K562 (cell line): ENCODE measurements around the gene TMPRSS9. TPM values are rescaled to one million over a fixed set of nuclear protein-coding genes. Genes with fewer than 3 reads are reported as not detected.

Experiments
- AFF4 ChIP-seq: sonication (generic); formaldehyde crosslinking; IDR thresholded peaks from 2 replicates; pipeline ENCODE4 v1.8.0; 2023; ENCODE audit warnings: mild to moderate bottlenecking, missing genetic modification reagents
- ARHGAP35 ChIP-seq: fragments of 450-650 bp; IDR thresholded peaks from 2 replicates; pipeline ENCODE4 v1.6.1; 2018; ENCODE audit not compliant: partially characterized antibody
- CBX1 ChIP-seq: sonication (generic); IDR thresholded peaks from 2 replicates; pipeline ENCODE4 v1.6.1; 2016; ENCODE audit warnings: antibody characterized with exemption, low read depth, mild to moderate bottlenecking
- CEBPG ChIP-seq, 3 experiments: fragments of 200-800 bp in 1 of 3; sonication (Bioruptor generic) in 1 of 3; sonication (generic) in 1 of 3; formaldehyde crosslinking in 1 of 3; IDR thresholded peaks in 2 of 3; conservative IDR thresholded peaks in 1 of 3; 2 replicates each; pipeline versions ENCODE4 v1.6.1 to v1.8.0; 2016 to 2022; ENCODE audit warnings: missing compliant biosample characterization in 2 of 3, missing genetic modification characterization in 2 of 3, mild to moderate bottlenecking in 1 of 3, missing genetic modification reagents in 1 of 3
- CEBPZ ChIP-seq: fragments of 150-350 bp; IDR thresholded peaks from 2 replicates; pipeline ENCODE4 v1.6.1; 2014; ENCODE audit warnings: low read depth, mild to moderate bottlenecking, low read length, borderline replicate concordance
- CREB1 ChIP-seq, 2 experiments: sonication (generic) in 1 of 2; formaldehyde crosslinking in 1 of 2; IDR thresholded peaks; 2 replicates each; pipeline versions ENCODE4 v1.6.1 to v1.8.0; 2012 to 2022; ENCODE audit warnings: inconsistent platforms in 1 of 2, mild to moderate bottlenecking in 1 of 2, missing genetic modification reagents in 1 of 2, moderate library complexity in 1 of 2
- CXXC5 ChIP-seq: fragments of 250-450 bp; sonication (Bioruptor Pico); IDR thresholded peaks from 2 replicates; pipeline ENCODE4 v1.8.0; 2022; ENCODE audit warnings: inconsistent platforms, mild to moderate bottlenecking, moderate library complexity
- HCFC1 ChIP-seq: IDR thresholded peaks from 2 replicates; pipeline ENCODE4 v1.6.1; 2012; ENCODE audit warnings: low read depth, low read length, improper control_type of control experiment
- MYC ChIP-seq, 2 experiments: fragments of 250-450 bp in 1 of 2; sonication (Bioruptor Pico) in 1 of 2; IDR thresholded peaks; 2 replicates each; pipeline versions ENCODE4 v1.5.1 to v1.6.1; 2012 to 2021; ENCODE audit warnings: low read depth in 2 of 2, borderline replicate concordance in 1 of 2, improper control_type of control experiment in 1 of 2, low read length in 1 of 2, mild to moderate bottlenecking in 1 of 2, moderate library complexity in 1 of 2
- NFE2 ChIP-seq: IDR thresholded peaks from 2 replicates; pipeline ENCODE4 v1.6.1; 2014; ENCODE audit warnings: antibody characterized with exemption, low read depth
- PTTG1 ChIP-seq: fragments of 450-650 bp; IDR thresholded peaks from 2 replicates; pipeline ENCODE4 v1.6.1; 2016; ENCODE audit warnings: low read depth, mild to moderate bottlenecking, missing genetic modification characterization, missing compliant biosample characterization
- SREBF2 ChIP-seq: sonication (generic); formaldehyde crosslinking; IDR thresholded peaks from 2 replicates; pipeline ENCODE4 v1.4.0; 2020; ENCODE audit warnings: mild to moderate bottlenecking, missing genetic modification reagents
- SRSF9 ChIP-seq: fragments of 200-400 bp; formaldehyde crosslinking; IDR thresholded peaks from 2 replicates; pipeline ENCODE4 v1.6.1; 2017; ENCODE audit warnings: low read depth, low read length, borderline replicate concordance
- TAF7 ChIP-seq: fragments of 450-650 bp; IDR thresholded peaks from 2 replicates; pipeline ENCODE4 v1.6.1; 2016; ENCODE audit warnings: missing genetic modification characterization, missing compliant biosample characterization
- TAL1 ChIP-seq: fragments of 450-650 bp; IDR thresholded peaks from 2 replicates; pipeline ENCODE4 v1.6.1; 2016; ENCODE audit warnings: mild to moderate bottlenecking
- TGIF2 ChIP-seq: sonication (generic); formaldehyde crosslinking; IDR thresholded peaks from 2 replicates; pipeline ENCODE4 v1.8.1; 2022; ENCODE audit warnings: mild to moderate bottlenecking, missing genetic modification reagents, moderate library complexity
- ZKSCAN1 ChIP-seq: fragments of 150-350 bp; IDR thresholded peaks from 2 replicates; pipeline ENCODE4 v1.6.1; 2016; ENCODE audit warnings: low read depth, low read length
- ZNF12 ChIP-seq: sonication (generic); formaldehyde crosslinking; IDR thresholded peaks from 2 replicates; pipeline ENCODE4 v1.4.0; 2020; ENCODE audit warnings: mild to moderate bottlenecking, missing genetic modification reagents
- polyA plus RNA-seq, 8 experiments: library from polyadenylated mRNA; depleted of rRNA in 4 of 8; stranded (reverse) in 5 of 8; unstranded in 3 of 8; fragments of >200 nt; fragmentation: Nextera tagmentation in 2 of 8; fragmentation: Illumina TruSeq in 1 of 8; extraction: Ambion mirVana in 2 of 8; extraction: Trizol in 1 of 8; gene quantifications; 2 replicates each; pipeline versions ENCODE4 v1.2.1 to v1.2.3, GENCODE V29; 2011 to 2014; ENCODE audit warnings: inconsistent platforms in 1 of 8, missing spikeins in 1 of 8
- total RNA-seq, 7 experiments: library from RNA; depleted of rRNA in 6 of 7; stranded (reverse); fragments of >200 nt in 6 of 7; fragmentation: Illumina TruSeq in 2 of 7; extraction: Trizol in 2 of 7; gene quantifications; 2 replicates each; pipeline versions ENCODE4 v1.2.1 to v1.2.3, GENCODE V29; 2011 to 2021; ENCODE audit warnings: low replicate concordance in 1 of 7
- TF ChIP-seq, protein P1 (sequence below), 3 experiments: IDR thresholded peaks in 2 of 3; conservative IDR thresholded peaks in 1 of 3; 2 replicates each; pipeline ENCODE4 v1.5.1; 2011 to 2012; ENCODE audit warnings: low read length in 3 of 3, mild to moderate bottlenecking in 3 of 3, control low read depth in 2 of 3, improper control_type of control experiment in 1 of 3, inconsistent platforms in 1 of 3, low read depth in 1 of 3, mixed read lengths in 1 of 3, moderate library complexity in 1 of 3; ENCODE audit not compliant: insufficient read depth in 2 of 3

Gene TMPRSS9
- total and polyA plus RNA-seq, 9 of the 15 experiments (the other 6 are each of a cell fraction or from before 2014, with no cell fraction given): 0.01 to 0.03 TPM; not detected in 7

GRCh38 chr19:2341244-2341751 is 18.8 kb upstream of the TMPRSS9 start (continued):
- TF ChIP-seq HCFC1: no peak
- TF ChIP-seq ZKSCAN1: no peak
- TF ChIP-seq ZNF12 (CRISPR knock-in tag): no peak
- TF ChIP-seq CREB1 (IDR thresholded peaks at IDR 0.05): no peak
- TF ChIP-seq CREB1 (CRISPR knock-in tag; IDR thresholded peaks at IDR 0.05): no peak
- TF ChIP-seq TAL1: no peak
- TF ChIP-seq SRSF9: no peak
- peak; percentile 65; the same call in 1 of the 2 replicates for TF ChIP-seq CBX1
- TF ChIP-seq, protein P1, sequence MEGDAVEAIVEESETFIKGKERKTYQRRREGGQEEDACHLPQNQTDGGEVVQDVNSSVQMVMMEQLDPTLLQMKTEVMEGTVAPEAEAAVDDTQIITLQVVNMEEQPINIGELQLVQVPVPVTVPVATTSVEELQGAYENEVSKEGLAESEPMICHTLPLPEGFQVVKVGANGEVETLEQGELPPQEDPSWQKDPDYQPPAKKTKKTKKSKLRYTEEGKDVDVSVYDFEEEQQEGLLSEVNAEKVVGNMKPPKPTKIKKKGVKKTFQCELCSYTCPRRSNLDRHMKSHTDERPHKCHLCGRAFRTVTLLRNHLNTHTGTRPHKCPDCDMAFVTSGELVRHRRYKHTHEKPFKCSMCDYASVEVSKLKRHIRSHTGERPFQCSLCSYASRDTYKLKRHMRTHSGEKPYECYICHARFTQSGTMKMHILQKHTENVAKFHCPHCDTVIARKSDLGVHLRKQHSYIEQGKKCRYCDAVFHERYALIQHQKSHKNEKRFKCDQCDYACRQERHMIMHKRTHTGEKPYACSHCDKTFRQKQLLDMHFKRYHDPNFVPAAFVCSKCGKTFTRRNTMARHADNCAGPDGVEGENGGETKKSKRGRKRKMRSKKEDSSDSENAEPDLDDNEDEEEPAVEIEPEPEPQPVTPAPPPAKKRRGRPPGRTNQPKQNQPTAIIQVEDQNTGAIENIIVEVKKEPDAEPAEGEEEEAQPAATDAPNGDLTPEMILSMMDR (IDR thresholded peaks at IDR 0.05 in 2 of 3, conservative IDR thresholded peaks at IDR 0.05 in 1 of 3; ENCODE audit: insufficient read depth in 2 of 3, low read depth in 1 of 3, low read length in 3 of 3): no peak
- TF ChIP-seq CEBPZ: no peak
- TF ChIP-seq TAF7 (tag): no peak
- no peak for TF ChIP-seq CEBPG (CRISPR knock-in tag; IDR thresholded peaks at IDR 0.05)
- TF ChIP-seq CEBPG (tag; conservative IDR thresholded peaks at IDR 0.05 in 1 of 2, IDR thresholded peaks at IDR 0.05 in 1 of 2): no peak
- peak; percentile 45; the same call in 1 of the 2 replicates for TF ChIP-seq CXXC5
- peak; percentile 68 for TF ChIP-seq MYC (IDR thresholded peaks at IDR 0.05; ENCODE audit: low read depth, low read length)
- no peak for TF ChIP-seq MYC (CRISPR knock-in tag; IDR thresholded peaks at IDR 0.05; ENCODE audit: borderline replicate concordance, low read depth)
- no peak for TF ChIP-seq AFF4 (CRISPR knock-in tag)
- no peak for TF ChIP-seq TGIF2 (CRISPR knock-in tag)
- no peak for TF ChIP-seq PTTG1
- TF ChIP-seq SREBF2 (CRISPR knock-in tag): no peak
- TF ChIP-seq NFE2: no peak
- no peak for TF ChIP-seq ARHGAP35
